Fibroblast of lung (primary cell): ENCODE data around the gene TXNRD2. TPM values are rescaled to one million over a fixed set of nuclear protein-coding genes. Genes with fewer than 3 reads are reported as not detected.

ENCODE experiments used
- DNase-seq, 2 donors: peaks; one replicate each; pipeline versions ENCODE4 v3.0.0 to v3.0.0-alpha.2; 2010; ENCODE audit warnings: low read depth in 2 of 2
- H2AFZ ChIP-seq: 2 replicates; pipeline ENCODE4 v1.5.1; 2012; ENCODE audit warnings: low read length, control low read depth, inconsistent platforms
- H3K27ac ChIP-seq: 2 replicates; pipeline ENCODE4 v1.5.1; 2011; ENCODE audit warnings: low read length, control low read depth; ENCODE audit not compliant: insufficient read depth
- H3K27me3 ChIP-seq: 2 replicates; pipeline ENCODE4 v1.5.1; 2011; ENCODE audit warnings: mild to moderate bottlenecking, low read length; ENCODE audit not compliant: control insufficient read depth, insufficient read depth
- H3K36me3 ChIP-seq: 2 replicates; pipeline ENCODE4 v1.5.1; 2011; ENCODE audit warnings: low read length; ENCODE audit not compliant: control insufficient read depth, insufficient read depth
- H3K4me1 ChIP-seq: 2 replicates; pipeline ENCODE4 v1.5.1; 2011; ENCODE audit warnings: low read length; ENCODE audit not compliant: control insufficient read depth, insufficient read depth; ENCODE audit errors: extremely low read depth
- H3K4me2 ChIP-seq: 2 replicates; pipeline ENCODE4 v1.5.1; 2011; ENCODE audit warnings: low read length, control low read depth; ENCODE audit not compliant: insufficient read depth; ENCODE audit errors: extremely low read depth
- H3K4me3 ChIP-seq, 4 experiments: fragments of 200-600 bp in 1 of 4; sonication (generic) in 1 of 4; replicated peaks in 1 of 4; 2 replicates each; pipeline ENCODE4 v1.5.1; 2011 to 2016; ENCODE audit warnings: low read length in 4 of 4, low read depth in 3 of 4, mild to moderate bottlenecking in 3 of 4, control low read depth in 2 of 4, inconsistent platforms in 1 of 4, mixed read lengths in 1 of 4; ENCODE audit not compliant: insufficient read depth in 1 of 4; ENCODE audit errors: control extremely low read depth in 1 of 4
- H3K79me2 ChIP-seq: 2 replicates; pipeline ENCODE4 v1.5.1; 2012; ENCODE audit warnings: mild to moderate bottlenecking, low read length, inconsistent platforms; ENCODE audit not compliant: control insufficient read depth, insufficient read depth
- H3K9ac ChIP-seq: 2 replicates; pipeline ENCODE4 v1.5.1; 2011; ENCODE audit warnings: mild to moderate bottlenecking, low read length, control low read depth; ENCODE audit not compliant: insufficient read depth
- H3K9me3 ChIP-seq: 2 replicates; pipeline ENCODE4 v1.5.1; 2012; ENCODE audit warnings: low read depth, low read length; ENCODE audit not compliant: control insufficient read depth, insufficient read depth
- H4K20me1 ChIP-seq: 2 replicates; pipeline ENCODE4 v1.5.1; 2011; ENCODE audit warnings: low read length; ENCODE audit not compliant: control insufficient read depth, insufficient read depth; ENCODE audit errors: extremely low read depth
- CTCF ChIP-seq, 2 donors: IDR thresholded peaks in 1 of 2; conservative IDR thresholded peaks in 1 of 2; 1 replicate in 1 of 2; 2 replicates in 1 of 2; pipeline ENCODE4 v1.5.1; 2011 to 2012; ENCODE audit warnings: low read length in 2 of 2, control low read depth in 1 of 2, inconsistent platforms in 1 of 2, low read depth in 1 of 2, mild to moderate bottlenecking in 1 of 2
- EZH2 ChIP-seq: IDR thresholded peaks from 2 replicates; pipeline ENCODE4 v1.5.1; 2012; ENCODE audit warnings: low read length, control low read depth, mild to moderate bottlenecking; ENCODE audit errors: missing control alignments
- polyA plus RNA-seq, 2 donors: library from polyadenylated mRNA; depleted of rRNA in 1 of 2; stranded (reverse) in 1 of 2; unstranded in 1 of 2; fragments of >200 nt; gene quantifications; 2 replicates each; pipeline ENCODE4 v1.2.1, GENCODE V29; 2011 to 2012; ENCODE audit warnings: missing spikeins in 1 of 2
- total RNA-seq: library from RNA; depleted of rRNA; stranded (reverse); fragments of >200 nt; gene quantifications from 2 replicates; pipeline ENCODE4 v1.2.1, GENCODE V29; 2014

The TXNRD2 gene
- total and polyA plus RNA-seq, 2 donors (not counting 1 experiment from before 2014, with no cell fraction given) = 13.2 to 30.7 TPM

GRCh38 chr22:19889951-19890350 lies 51.7 kb downstream of the TXNRD2 start:
- Histone ChIP-seq H3K4me3 (no peak overlapping the region), H4K20me1 (no peaks in the 10 kb centered on the region), H3K27me3 (no peaks in the 10 kb centered on the region), H3K79me2 (no peaks in the 10 kb centered on the region), H3K9me3 (no peaks in the 10 kb centered on the region), H2AFZ (no peak overlapping the region), H3K36me3 (peaks cover 1% of the 10 kb centered on the region), H3K9ac (no peak overlapping the region), H3K4me1 (peaks cover 17% of the 10 kb centered on the region), H3K27ac (no peak overlapping the region), H3K4me2 (no peak overlapping the region)
- TF ChIP-seq CTCF (conservative IDR thresholded peaks at IDR 0.05 in 1 of 2, IDR thresholded peaks at IDR 0.05 in 1 of 2; ENCODE audit: low read depth in 1 of 2, low read length in 2 of 2) = no peak
- no peak for TF ChIP-seq EZH2
- DNase-seq = no peak

- H3K9me3 ChIP-seq = no peaks in the 10 kb centered on the region
- DNase-seq = no peak
- peaks cover 18% of the 10 kb centered on the region for H3K4me1 ChIP-seq
- H3K9ac ChIP-seq = no peak overlapping the region
- no peaks in the 10 kb centered on the region for H4K20me1 ChIP-seq
- no peak overlapping the region for H3K4me3 ChIP-seq
- TF ChIP-seq EZH2 (no peak), CTCF (conservative IDR thresholded peaks at IDR 0.05 in 1 of 2, IDR thresholded peaks at IDR 0.05 in 1 of 2; ENCODE audit: low read depth in 1 of 2, low read length in 2 of 2) (no peak)
- no peaks in the 10 kb centered on the region for H3K27me3 ChIP-seq
- H3K4me2 ChIP-seq = no peak overlapping the region
- H3K79me2 ChIP-seq = no peaks in the 10 kb centered on the region
- peaks cover under 1% of the 10 kb centered on the region for H3K36me3 ChIP-seq
- H2AFZ ChIP-seq = no peak overlapping the region
- no peak overlapping the region for H3K27ac ChIP-seq
Measured at GRCh38 chr22:19888131-19888746, 53.4 kb downstream of the TXNRD2 start.

GRCh38 chr22:19887256-19887985 lies 54.2 kb downstream of the TXNRD2 start:
- Histone ChIP-seq H3K9ac (no peak overlapping the region), H3K4me3 (no peak overlapping the region), H3K4me1 (peaks cover 27% of the 10 kb centered on the region), H3K27ac (peak overlapping the region; percentile 46), H3K9me3 (no peaks in the 10 kb centered on the region), H3K27me3 (no peaks in the 10 kb centered on the region), H2AFZ (no peak overlapping the region), H4K20me1 (no peaks in the 10 kb centered on the region), H3K79me2 (no peaks in the 10 kb centered on the region), H3K4me2 (no peak overlapping the region), H3K36me3 (no peaks in the 10 kb centered on the region)
- no peak for DNase-seq
- TF ChIP-seq EZH2 (no peak), CTCF (conservative IDR thresholded peaks at IDR 0.05 in 1 of 2, IDR thresholded peaks at IDR 0.05 in 1 of 2; ENCODE audit: low read depth in 1 of 2, low read length in 2 of 2) (no peak)
